ENCODE results near the gene GLB1L2. TPM values are rescaled to one million over a fixed set of nuclear protein-coding genes. Genes with fewer than 3 reads are reported as not detected.

GLB1L2 gene
- total RNA-seq, 1 donor from 2014 or later: 3.4 TPM

GRCh38 chr11:134386945-134387344, 55.2 kb downstream of the GLB1L2 start:
- FAIRE-seq (no peak), DNase-seq (ENCODE audit: low read depth) (no peak)
- no peaks in the 10 kb centered on the region for H3K36me3 ChIP-seq (ENCODE audit: control insufficient read depth, insufficient read depth, low read length)
- no peaks in the 10 kb centered on the region for H3K27me3 ChIP-seq (ENCODE audit: control insufficient read depth, insufficient read depth, low read length)
- TF ChIP-seq, protein P1, sequence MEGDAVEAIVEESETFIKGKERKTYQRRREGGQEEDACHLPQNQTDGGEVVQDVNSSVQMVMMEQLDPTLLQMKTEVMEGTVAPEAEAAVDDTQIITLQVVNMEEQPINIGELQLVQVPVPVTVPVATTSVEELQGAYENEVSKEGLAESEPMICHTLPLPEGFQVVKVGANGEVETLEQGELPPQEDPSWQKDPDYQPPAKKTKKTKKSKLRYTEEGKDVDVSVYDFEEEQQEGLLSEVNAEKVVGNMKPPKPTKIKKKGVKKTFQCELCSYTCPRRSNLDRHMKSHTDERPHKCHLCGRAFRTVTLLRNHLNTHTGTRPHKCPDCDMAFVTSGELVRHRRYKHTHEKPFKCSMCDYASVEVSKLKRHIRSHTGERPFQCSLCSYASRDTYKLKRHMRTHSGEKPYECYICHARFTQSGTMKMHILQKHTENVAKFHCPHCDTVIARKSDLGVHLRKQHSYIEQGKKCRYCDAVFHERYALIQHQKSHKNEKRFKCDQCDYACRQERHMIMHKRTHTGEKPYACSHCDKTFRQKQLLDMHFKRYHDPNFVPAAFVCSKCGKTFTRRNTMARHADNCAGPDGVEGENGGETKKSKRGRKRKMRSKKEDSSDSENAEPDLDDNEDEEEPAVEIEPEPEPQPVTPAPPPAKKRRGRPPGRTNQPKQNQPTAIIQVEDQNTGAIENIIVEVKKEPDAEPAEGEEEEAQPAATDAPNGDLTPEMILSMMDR (IDR thresholded peaks at IDR 0.05; ENCODE audit: insufficient read depth, low read length, severe bottlenecking): no peak
- H3K4me3 ChIP-seq (ENCODE audit: low read depth, low read length): no peak overlapping the region

GRCh38 chr11:134387501-134387900, 55.7 kb downstream of the GLB1L2 start:
- Histone ChIP-seq H3K4me3 (ENCODE audit: low read depth, low read length) (no peak overlapping the region), H3K27me3 (ENCODE audit: control insufficient read depth, insufficient read depth, low read length) (no peaks in the 10 kb centered on the region), H3K36me3 (ENCODE audit: control insufficient read depth, insufficient read depth, low read length) (no peaks in the 10 kb centered on the region)
- FAIRE-seq: no peak
- no peak for DNase-seq (ENCODE audit: low read depth)
- TF ChIP-seq, protein P1 (IDR thresholded peaks at IDR 0.05; ENCODE audit: insufficient read depth, low read length, severe bottlenecking): no peak

- no peaks in the 10 kb centered on the region for H3K27me3 ChIP-seq (ENCODE audit: control insufficient read depth, insufficient read depth, low read length)
- FAIRE-seq (no peak), DNase-seq (ENCODE audit: low read depth) (no peak)
- H3K36me3 ChIP-seq (ENCODE audit: control insufficient read depth, insufficient read depth, low read length): no peaks in the 10 kb centered on the region
- TF ChIP-seq, protein P1 (IDR thresholded peaks at IDR 0.05; ENCODE audit: insufficient read depth, low read length, severe bottlenecking): no peak
- H3K4me3 ChIP-seq (ENCODE audit: low read depth, low read length): no peak overlapping the region
These were observed 56.8 kb downstream of the GLB1L2 start for GRCh38 chr11:134388590-134388989.

- Histone ChIP-seq H3K27me3 (ENCODE audit: control insufficient read depth, insufficient read depth, low read length) (no peaks in the 10 kb centered on the region), H3K4me3 (ENCODE audit: low read depth, low read length) (no peak overlapping the region), H3K36me3 (ENCODE audit: control insufficient read depth, insufficient read depth, low read length) (no peaks in the 10 kb centered on the region)
- DNase-seq (ENCODE audit: low read depth) (no peak), FAIRE-seq (no peak)
- TF ChIP-seq, protein P1 (IDR thresholded peaks at IDR 0.05; ENCODE audit: insufficient read depth, low read length, severe bottlenecking): no peak
These were observed 57.8 kb downstream of the GLB1L2 start for GRCh38 chr11:134389464-134390180.

DNA sequence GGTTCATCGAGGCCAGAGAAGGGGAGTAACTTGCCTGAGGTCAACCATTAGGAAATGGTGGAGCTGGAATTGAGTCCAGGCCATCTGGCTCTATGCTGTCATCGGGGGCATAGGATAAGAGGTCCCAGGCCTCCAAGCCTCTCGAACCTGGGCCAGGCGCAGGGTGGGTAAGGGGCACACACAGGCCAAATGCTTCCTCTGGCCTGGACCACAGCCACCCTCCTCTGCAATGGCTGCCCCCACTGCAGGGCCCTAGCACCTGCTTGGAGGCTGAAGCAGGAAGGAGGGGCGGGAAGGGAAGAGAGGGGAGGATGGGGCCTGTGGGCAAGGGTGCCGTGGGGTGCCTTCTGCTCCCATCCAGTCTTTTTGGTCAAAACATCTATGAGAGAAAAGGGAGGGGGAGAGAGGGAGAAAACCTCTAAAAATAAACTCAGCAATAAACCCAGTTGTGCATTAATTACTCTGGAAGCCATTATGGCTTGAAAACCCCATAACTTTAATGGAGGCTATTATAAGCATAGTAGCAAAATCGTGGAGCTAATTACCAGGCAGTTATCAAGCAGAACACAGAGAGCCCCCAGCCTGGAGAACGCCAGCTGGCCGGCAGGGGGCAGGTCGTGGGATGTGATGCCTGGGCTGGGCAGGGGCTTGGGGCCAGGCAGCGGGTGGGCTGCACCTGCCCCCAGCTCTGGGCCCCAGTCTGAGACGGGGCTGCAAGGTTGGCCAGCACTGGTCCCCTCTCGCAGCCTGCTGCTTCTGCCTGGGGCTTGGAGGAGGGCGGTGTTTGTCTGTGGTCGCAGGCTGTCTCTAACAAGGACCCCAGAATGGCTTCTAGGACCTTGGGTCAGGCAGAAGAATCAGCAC, 59.1 kb downstream of the GLB1L2 start:
- no peak for DNase-seq (ENCODE audit: low read depth)
- no peak for FAIRE-seq
- Histone ChIP-seq H3K4me3 (ENCODE audit: low read depth, low read length) (no peak overlapping the region), H3K36me3 (ENCODE audit: control insufficient read depth, insufficient read depth, low read length) (no peaks in the 10 kb centered on the region), H3K27me3 (ENCODE audit: control insufficient read depth, insufficient read depth, low read length) (no peaks in the 10 kb centered on the region)
- TF ChIP-seq, protein P1 (IDR thresholded peaks at IDR 0.05; ENCODE audit: insufficient read depth, low read length, severe bottlenecking): no peak

Data from bronchial epithelial cell (primary cell).